Measurements from ENCODE around the gene POLL.

Gene POLL

DNA sequence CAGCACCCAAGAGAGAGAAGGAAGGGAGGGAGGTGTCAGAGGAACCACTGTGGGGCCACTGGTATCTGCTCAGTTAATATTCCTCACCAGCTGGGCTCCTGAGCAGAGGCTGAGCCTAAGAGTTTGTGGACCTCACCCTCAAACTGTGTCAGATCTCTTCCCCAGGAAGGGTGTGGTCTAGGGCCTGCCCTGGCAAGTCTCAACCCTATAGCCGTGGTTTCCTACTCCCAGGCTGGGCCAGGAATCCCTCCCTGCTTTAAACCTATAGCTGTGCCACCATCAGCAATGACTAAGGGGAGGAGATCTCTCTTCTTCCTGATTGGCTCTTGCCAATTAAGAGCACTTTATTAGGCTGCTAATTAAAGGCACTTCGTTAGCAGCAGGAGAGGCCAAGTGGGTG is 29.9 kb downstream of the POLL start:
- Histone ChIP-seq H3K9me2 (replicated peaks; ENCODE audit: control insufficient read depth, low read length) (no peaks in the 10 kb centered on the region), H3K27ac (ENCODE audit: low read depth, low read length) (no peak overlapping the region), H3K9me3 (ENCODE audit: control insufficient read depth, insufficient read depth, low read length) (no peaks in the 10 kb centered on the region), H3K4me1 (ENCODE audit: control insufficient read depth, low read length) (no peaks in the 10 kb centered on the region), H3K79me2 (ENCODE audit: control insufficient read depth, low read length) (no peaks in the 10 kb centered on the region), H3K4me3 (ENCODE audit: low read length) (no peak overlapping the region), H3K36me3 (ENCODE audit: control insufficient read depth, low read length) (no peaks in the 10 kb centered on the region), H3F3A (ENCODE audit: control insufficient read depth, insufficient read depth) (no peaks in the 10 kb centered on the region), H3K27me3 (ENCODE audit: control insufficient read depth, low read length) (no peaks in the 10 kb centered on the region), H3K4me2 (ENCODE audit: low read length) (no peak overlapping the region), H4K20me1 (ENCODE audit: control insufficient read depth, insufficient read depth, low read depth, low read length) (no peaks in the 10 kb centered on the region)
- no peak for TF ChIP-seq EZH2phosphoT487 (IDR thresholded peaks at IDR 0.05; ENCODE audit: borderline replicate concordance, low read length)

DNA sequence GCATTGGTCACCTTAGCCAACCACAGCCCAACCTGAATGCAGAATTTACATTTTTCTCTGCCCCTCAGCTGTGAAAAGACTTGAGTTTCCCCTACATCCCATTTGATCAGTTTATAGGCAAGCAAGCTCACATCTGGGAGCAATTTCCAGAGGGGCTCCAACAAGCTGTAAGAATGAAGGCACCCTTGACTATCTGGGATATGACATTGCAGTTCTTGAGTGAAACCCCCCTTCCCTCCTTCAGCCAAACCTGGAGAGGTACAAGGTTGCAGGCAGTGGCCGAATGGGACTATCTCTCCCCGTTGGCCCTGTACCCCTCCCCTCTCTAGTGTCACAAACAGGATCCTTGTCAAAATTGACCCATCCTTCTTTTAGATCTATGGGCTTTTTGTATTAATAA is 30.5 kb downstream of the POLL start:
- Histone ChIP-seq H3K9me2 (replicated peaks; ENCODE audit: control insufficient read depth, low read length) (no peaks in the 10 kb centered on the region), H3K4me2 (ENCODE audit: low read length) (no peak overlapping the region), H3K27ac (ENCODE audit: low read depth, low read length) (no peak overlapping the region), H3K36me3 (ENCODE audit: control insufficient read depth, low read length) (no peaks in the 10 kb centered on the region), H3F3A (ENCODE audit: control insufficient read depth, insufficient read depth) (no peaks in the 10 kb centered on the region), H4K20me1 (ENCODE audit: control insufficient read depth, insufficient read depth, low read depth, low read length) (no peaks in the 10 kb centered on the region), H3K27me3 (ENCODE audit: control insufficient read depth, low read length) (no peaks in the 10 kb centered on the region), H3K4me3 (ENCODE audit: low read length) (no peak overlapping the region), H3K4me1 (ENCODE audit: control insufficient read depth, low read length) (no peaks in the 10 kb centered on the region), H3K9me3 (ENCODE audit: control insufficient read depth, insufficient read depth, low read length) (no peaks in the 10 kb centered on the region), H3K79me2 (ENCODE audit: control insufficient read depth, low read length) (no peaks in the 10 kb centered on the region)
- no peak for TF ChIP-seq EZH2phosphoT487 (IDR thresholded peaks at IDR 0.05; ENCODE audit: borderline replicate concordance, low read length)
- TF ChIP-seq, protein P1, sequence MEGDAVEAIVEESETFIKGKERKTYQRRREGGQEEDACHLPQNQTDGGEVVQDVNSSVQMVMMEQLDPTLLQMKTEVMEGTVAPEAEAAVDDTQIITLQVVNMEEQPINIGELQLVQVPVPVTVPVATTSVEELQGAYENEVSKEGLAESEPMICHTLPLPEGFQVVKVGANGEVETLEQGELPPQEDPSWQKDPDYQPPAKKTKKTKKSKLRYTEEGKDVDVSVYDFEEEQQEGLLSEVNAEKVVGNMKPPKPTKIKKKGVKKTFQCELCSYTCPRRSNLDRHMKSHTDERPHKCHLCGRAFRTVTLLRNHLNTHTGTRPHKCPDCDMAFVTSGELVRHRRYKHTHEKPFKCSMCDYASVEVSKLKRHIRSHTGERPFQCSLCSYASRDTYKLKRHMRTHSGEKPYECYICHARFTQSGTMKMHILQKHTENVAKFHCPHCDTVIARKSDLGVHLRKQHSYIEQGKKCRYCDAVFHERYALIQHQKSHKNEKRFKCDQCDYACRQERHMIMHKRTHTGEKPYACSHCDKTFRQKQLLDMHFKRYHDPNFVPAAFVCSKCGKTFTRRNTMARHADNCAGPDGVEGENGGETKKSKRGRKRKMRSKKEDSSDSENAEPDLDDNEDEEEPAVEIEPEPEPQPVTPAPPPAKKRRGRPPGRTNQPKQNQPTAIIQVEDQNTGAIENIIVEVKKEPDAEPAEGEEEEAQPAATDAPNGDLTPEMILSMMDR (IDR thresholded peaks at IDR 0.05; ENCODE audit: low read depth, low read length, poor library complexity, severe bottlenecking): no peak

DNA sequence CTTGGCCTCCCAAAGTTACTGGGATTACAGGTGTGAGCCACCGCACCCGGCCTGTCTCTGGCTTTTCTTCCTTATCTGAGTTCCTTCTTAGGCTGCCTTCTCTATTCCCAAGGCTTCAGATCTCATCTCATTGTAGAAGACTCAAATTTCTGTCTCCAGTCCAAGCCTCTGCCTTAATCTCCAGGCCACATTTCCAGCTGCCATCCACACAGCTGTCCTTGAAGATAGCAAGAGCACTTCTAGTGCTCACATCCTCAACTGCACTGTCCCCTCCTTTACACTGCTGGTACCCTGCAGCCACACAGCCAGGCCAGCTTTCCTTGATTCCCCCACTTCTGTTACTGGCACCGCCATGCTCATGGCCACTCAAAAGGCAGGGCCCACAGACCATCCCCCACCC is 35.6 kb downstream of the POLL start:
- Histone ChIP-seq H3K79me2 (ENCODE audit: control insufficient read depth, low read length) (no peaks in the 10 kb centered on the region), H3K27ac (ENCODE audit: low read depth, low read length) (no peak overlapping the region), H3K4me1 (ENCODE audit: control insufficient read depth, low read length) (no peaks in the 10 kb centered on the region), H3K36me3 (ENCODE audit: control insufficient read depth, low read length) (no peaks in the 10 kb centered on the region), H3K4me2 (ENCODE audit: low read length) (no peak overlapping the region), H3F3A (ENCODE audit: control insufficient read depth, insufficient read depth) (no peaks in the 10 kb centered on the region), H3K27me3 (ENCODE audit: control insufficient read depth, low read length) (no peaks in the 10 kb centered on the region), H3K9me3 (ENCODE audit: control insufficient read depth, insufficient read depth, low read length) (no peaks in the 10 kb centered on the region), H3K4me3 (ENCODE audit: low read length) (no peak overlapping the region), H4K20me1 (ENCODE audit: control insufficient read depth, insufficient read depth, low read depth, low read length) (no peaks in the 10 kb centered on the region), H3K9me2 (replicated peaks; ENCODE audit: control insufficient read depth, low read length) (no peaks in the 10 kb centered on the region)
- TF ChIP-seq, protein P1 (IDR thresholded peaks at IDR 0.05; ENCODE audit: low read depth, low read length, poor library complexity, severe bottlenecking): no peak
- TF ChIP-seq EZH2phosphoT487 (IDR thresholded peaks at IDR 0.05; ENCODE audit: borderline replicate concordance, low read length): no peak

DNA sequence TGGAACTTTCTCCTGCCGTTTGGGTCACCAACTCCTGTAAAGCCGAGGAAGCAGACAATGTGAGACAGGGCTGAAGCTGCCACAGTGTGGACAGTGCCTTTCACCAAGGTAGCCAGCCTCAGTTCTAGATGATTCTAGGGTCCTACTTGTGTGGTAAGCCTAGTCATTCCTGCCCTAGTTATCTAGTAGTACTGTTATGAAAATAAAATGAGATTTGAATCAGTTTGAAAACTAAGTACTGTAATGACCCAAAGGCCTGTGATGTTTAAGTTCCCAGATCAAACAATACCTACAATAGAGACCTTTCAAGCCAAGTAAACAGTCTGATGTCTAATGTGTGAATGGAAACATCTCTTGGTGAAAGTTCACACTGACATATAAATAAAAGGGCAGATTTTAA is 37.1 kb downstream of the POLL start:
- no peaks in the 10 kb centered on the region for H3K27me3 ChIP-seq (ENCODE audit: control insufficient read depth, low read length)
- H3K36me3 ChIP-seq (ENCODE audit: control insufficient read depth, low read length): no peaks in the 10 kb centered on the region
- H3K27ac ChIP-seq (ENCODE audit: low read depth, low read length): no peak overlapping the region
- H4K20me1 ChIP-seq (ENCODE audit: control insufficient read depth, insufficient read depth, low read depth, low read length): no peaks in the 10 kb centered on the region
- no peaks in the 10 kb centered on the region for H3K9me2 ChIP-seq (replicated peaks; ENCODE audit: control insufficient read depth, low read length)
- H3K4me3 ChIP-seq (ENCODE audit: low read length): no peak overlapping the region
- no peak overlapping the region for H3K4me2 ChIP-seq (ENCODE audit: low read length)
- H3K4me1 ChIP-seq (ENCODE audit: control insufficient read depth, low read length): no peaks in the 10 kb centered on the region; the same call in 1 of the 2 replicates
- H3K9me3 ChIP-seq (ENCODE audit: control insufficient read depth, insufficient read depth, low read length): no peaks in the 10 kb centered on the region
- TF ChIP-seq, protein P1 (IDR thresholded peaks at IDR 0.05; ENCODE audit: low read depth, low read length, poor library complexity, severe bottlenecking): no peak
- TF ChIP-seq EZH2phosphoT487 (IDR thresholded peaks at IDR 0.05; ENCODE audit: borderline replicate concordance, low read length): no peak
- no peaks in the 10 kb centered on the region for H3K79me2 ChIP-seq (ENCODE audit: control insufficient read depth, low read length)
- H3F3A ChIP-seq (ENCODE audit: control insufficient read depth, insufficient read depth): no peaks in the 10 kb centered on the region

Data from DOHH2 (cell line).